Vagina (tissue), 2 donors: ENCODE data around the gene DSG2. TPM values are rescaled to one million over a fixed set of nuclear protein-coding genes. Genes with fewer than 3 reads are reported as not detected.
A peak's percentile ranks its signal among the peaks of the same experiment; 100 is the strongest.

Experiments
- DNase-seq, 2 donors: peaks; one replicate each; pipeline ENCODE4 v3.0.0-alpha.2; 2017; ENCODE audit errors: extremely low spot score in 2 of 2
- H3K27ac ChIP-seq: fragments of 200-600 bp; sonication (generic); one replicate; pipeline ENCODE4 v1.5.1; 2019
- H3K27me3 ChIP-seq: fragments of 200-600 bp; sonication (generic); one replicate; pipeline ENCODE4 v1.5.1; 2019
- H3K36me3 ChIP-seq, 2 donors: fragments of 200-600 bp; sonication (generic); one replicate each; pipeline ENCODE4 v1.5.1; 2017 to 2019
- H3K4me1 ChIP-seq: fragments of 200-600 bp; sonication (generic); one replicate; pipeline ENCODE4 v1.5.1; 2019
- H3K4me3 ChIP-seq, 2 donors: fragments of 200-600 bp; sonication (generic); 1 replicate in 1 of 2; 2 replicates in 1 of 2; pipeline ENCODE4 v1.5.1; 2016 to 2019
- H3K9me3 ChIP-seq: fragments of 200-600 bp; sonication (generic); one replicate; pipeline ENCODE4 v1.5.1; 2019
- POLR2A ChIP-seq, 2 donors: fragments of 450-650 bp; IDR thresholded peaks; one replicate each; pipeline ENCODE4 v1.6.1; 2017; ENCODE audit warnings: antibody characterized with exemption in 2 of 2, mild to moderate bottlenecking in 2 of 2, moderate library complexity in 2 of 2
- POLR2AphosphoS5 ChIP-seq, 2 donors: sonication (generic); formaldehyde crosslinking; IDR thresholded peaks; one replicate each; pipeline ENCODE4 v1.9.0; 2017; ENCODE audit warnings: antibody characterized with exemption in 2 of 2, mild to moderate bottlenecking in 2 of 2, low read depth in 1 of 2; ENCODE audit not compliant: insufficient read depth in 1 of 2
- intact Hi-C: fragments of 100-400 bp; cut with DNase I; formaldehyde crosslinking; loops from one replicate; pipeline ENCODE4 v1.15.1; 2023
- total RNA-seq: library from RNA; depleted of rRNA; stranded (reverse); fragments of >200 nt; gene quantifications from one replicate; pipeline ENCODE4 v1.2.3, GENCODE V29; 2016
- TF ChIP-seq, protein P1 (sequence below), 3 experiments: fragments of 450-650 bp in 2 of 3; fragments of 200-600 bp in 1 of 3; sonication (generic) in 1 of 3; IDR thresholded peaks; one replicate each; pipeline ENCODE4 v1.5.1; 2017 to 2019; ENCODE audit warnings: antibody characterized with exemption in 3 of 3, mild to moderate bottlenecking in 2 of 3, moderate library complexity in 2 of 3

Gene DSG2
- total RNA-seq, 1 donor from 2014 or later, result 11.8 TPM

DNA sequence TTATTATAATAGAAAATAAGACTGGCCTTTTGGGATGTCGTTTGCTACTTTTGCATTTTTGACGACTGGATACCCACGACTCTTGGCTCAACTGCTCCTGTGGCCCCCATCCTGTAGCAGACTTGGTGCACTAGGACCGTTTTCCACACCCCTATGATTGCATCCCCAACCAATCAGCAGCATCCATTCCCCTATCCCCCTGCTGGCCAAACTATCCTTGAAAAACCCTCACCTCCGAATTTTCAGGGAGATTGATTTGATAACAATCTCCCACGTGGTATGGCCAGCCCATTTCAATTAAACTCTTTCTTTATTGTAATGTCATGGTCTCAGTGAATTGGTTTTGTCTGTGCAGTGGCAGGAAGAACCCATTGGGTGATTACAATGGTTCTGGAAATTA is 55.8 kb downstream of the DSG2 start:
- intact Hi-C loops, result loop anchor here (10.0 kb wide), 1 partner anchor 171 kb away; no protein-coding TSS in a partner anchor
- Histone ChIP-seq H3K27me3 (no peaks in the 10 kb centered on the region), H3K4me3 (no peak overlapping the region), H3K9me3 (no peaks in the 10 kb centered on the region), H3K36me3 (no peaks in the 10 kb centered on the region), H3K4me1 (no peaks in the 10 kb centered on the region), H3K27ac (no peak overlapping the region)
- DNase-seq, result no peak
- TF ChIP-seq POLR2A (IDR thresholded peaks at IDR 0.05) (no peak), POLR2AphosphoS5 (IDR thresholded peaks at IDR 0.05; ENCODE audit: insufficient read depth in 1 of 2, low read depth in 1 of 2) (no peak)
- TF ChIP-seq, protein P1, sequence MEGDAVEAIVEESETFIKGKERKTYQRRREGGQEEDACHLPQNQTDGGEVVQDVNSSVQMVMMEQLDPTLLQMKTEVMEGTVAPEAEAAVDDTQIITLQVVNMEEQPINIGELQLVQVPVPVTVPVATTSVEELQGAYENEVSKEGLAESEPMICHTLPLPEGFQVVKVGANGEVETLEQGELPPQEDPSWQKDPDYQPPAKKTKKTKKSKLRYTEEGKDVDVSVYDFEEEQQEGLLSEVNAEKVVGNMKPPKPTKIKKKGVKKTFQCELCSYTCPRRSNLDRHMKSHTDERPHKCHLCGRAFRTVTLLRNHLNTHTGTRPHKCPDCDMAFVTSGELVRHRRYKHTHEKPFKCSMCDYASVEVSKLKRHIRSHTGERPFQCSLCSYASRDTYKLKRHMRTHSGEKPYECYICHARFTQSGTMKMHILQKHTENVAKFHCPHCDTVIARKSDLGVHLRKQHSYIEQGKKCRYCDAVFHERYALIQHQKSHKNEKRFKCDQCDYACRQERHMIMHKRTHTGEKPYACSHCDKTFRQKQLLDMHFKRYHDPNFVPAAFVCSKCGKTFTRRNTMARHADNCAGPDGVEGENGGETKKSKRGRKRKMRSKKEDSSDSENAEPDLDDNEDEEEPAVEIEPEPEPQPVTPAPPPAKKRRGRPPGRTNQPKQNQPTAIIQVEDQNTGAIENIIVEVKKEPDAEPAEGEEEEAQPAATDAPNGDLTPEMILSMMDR (IDR thresholded peaks at IDR 0.05), result no peak

DNA sequence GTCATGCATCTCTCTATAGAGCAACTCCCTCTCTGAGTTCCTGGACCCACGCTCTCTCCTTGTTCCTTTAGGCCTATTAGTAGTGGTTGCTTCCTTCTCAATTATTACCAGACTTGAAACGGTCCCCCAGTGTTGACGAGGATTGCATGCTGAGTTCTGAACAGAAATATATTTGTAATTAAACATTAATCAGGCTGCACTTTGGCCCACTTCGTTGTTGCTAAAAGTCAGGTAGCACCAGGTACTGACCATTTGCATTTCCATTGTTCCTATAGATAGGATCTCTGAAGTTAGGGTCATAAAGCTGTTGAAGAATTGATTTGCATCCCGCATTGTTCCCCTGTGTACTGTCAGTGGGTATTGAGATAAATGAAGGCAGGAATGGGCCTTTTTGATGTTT is 56.8 kb downstream of the DSG2 start:
- intact Hi-C loops, result loop anchor here (10.0 kb wide), 1 partner anchor 170 kb away; no protein-coding TSS in a partner anchor
- TF ChIP-seq, protein P1 (IDR thresholded peaks at IDR 0.05), result no peak
- TF ChIP-seq POLR2AphosphoS5 (IDR thresholded peaks at IDR 0.05; ENCODE audit: insufficient read depth in 1 of 2, low read depth in 1 of 2) (no peak), POLR2A (IDR thresholded peaks at IDR 0.05) (no peak)
- no peaks in the 10 kb centered on the region for H3K4me1 ChIP-seq
- H3K27me3 ChIP-seq, result no peaks in the 10 kb centered on the region
- no peaks in the 10 kb centered on the region for H3K9me3 ChIP-seq
- no peak for DNase-seq
- no peak overlapping the region for H3K4me3 ChIP-seq
- H3K27ac ChIP-seq, result no peak overlapping the region
- H3K36me3 ChIP-seq, result no peaks in the 10 kb centered on the region

DNA sequence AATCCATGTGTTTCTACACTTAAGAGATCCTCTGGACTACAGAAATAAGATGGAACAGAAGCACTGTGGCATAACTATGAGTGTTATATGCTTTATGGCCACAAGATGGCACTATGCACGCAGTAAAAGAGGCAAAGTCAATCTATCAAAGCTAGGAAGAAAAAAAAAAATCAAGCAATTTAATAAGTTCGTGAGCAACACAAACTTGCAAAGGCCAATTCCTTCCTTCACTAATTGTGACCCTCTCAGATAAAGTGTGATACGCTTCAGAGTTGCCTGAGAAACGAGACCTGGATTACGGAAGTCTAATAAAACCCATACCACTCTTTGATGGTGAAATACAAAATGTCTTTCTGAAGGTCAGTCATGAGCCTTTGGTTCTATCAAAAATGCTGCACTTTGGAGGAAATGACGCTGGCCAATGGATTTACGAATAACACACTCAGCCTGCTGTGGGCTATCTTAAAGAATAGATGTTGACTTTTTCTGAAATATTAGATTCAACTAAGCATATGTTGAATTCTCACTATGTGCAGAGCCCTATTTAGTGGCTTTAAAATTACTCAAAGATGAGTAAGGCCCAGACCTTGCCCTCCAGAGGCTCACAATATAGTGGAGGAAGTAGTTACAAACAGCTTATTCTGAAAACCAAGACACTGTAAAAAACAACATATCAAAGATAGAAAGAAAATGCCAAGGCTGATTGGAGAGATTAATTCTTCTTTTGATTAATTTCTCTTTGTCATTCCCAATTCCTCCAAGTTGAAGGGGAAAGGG is 58.2 kb downstream of the DSG2 start:
- no peaks in the 10 kb centered on the region for H3K4me1 ChIP-seq
- no peak overlapping the region for H3K27ac ChIP-seq
- no peaks in the 10 kb centered on the region for H3K27me3 ChIP-seq
- H3K9me3 ChIP-seq, result no peaks in the 10 kb centered on the region
- intact Hi-C loops, result loop anchor here (10.0 kb wide), 1 partner anchor 169 kb away; no protein-coding TSS in a partner anchor
- no peak for TF ChIP-seq POLR2A (IDR thresholded peaks at IDR 0.05)
- TF ChIP-seq, protein P1 (IDR thresholded peaks at IDR 0.05), result peak; percentile 73 to 79 (median 79)
- no peak for TF ChIP-seq POLR2AphosphoS5 (IDR thresholded peaks at IDR 0.05; ENCODE audit: insufficient read depth in 1 of 2, low read depth in 1 of 2)
- H3K4me3 ChIP-seq, result no peak overlapping the region
- no peak for DNase-seq
- H3K36me3 ChIP-seq, result no peaks in the 10 kb centered on the region

DNA sequence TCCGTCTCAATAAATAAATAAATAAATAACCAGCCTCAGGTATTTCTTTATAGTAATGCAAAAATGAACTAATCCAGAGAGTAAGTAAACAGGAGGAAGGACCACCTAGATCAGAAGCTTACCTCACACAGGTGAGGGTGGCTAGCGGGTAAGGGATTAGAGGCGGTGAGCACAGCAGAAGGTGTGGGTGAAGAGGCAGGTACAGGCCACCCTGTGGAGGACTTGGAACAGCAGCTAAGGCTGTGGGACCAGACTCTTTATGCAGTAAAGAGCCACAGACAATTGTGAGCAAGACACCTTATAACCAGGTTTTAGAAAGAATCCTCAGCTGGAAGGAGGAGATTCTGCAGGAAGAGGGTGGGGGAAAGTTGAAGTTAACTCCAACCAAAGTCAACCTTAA is 59.5 kb downstream of the DSG2 start:
- TF ChIP-seq, protein P1 (IDR thresholded peaks at IDR 0.05), result no peak
- TF ChIP-seq POLR2AphosphoS5 (IDR thresholded peaks at IDR 0.05; ENCODE audit: insufficient read depth in 1 of 2, low read depth in 1 of 2), result no peak
- TF ChIP-seq POLR2A (IDR thresholded peaks at IDR 0.05), result no peak
- H3K9me3 ChIP-seq, result no peaks in the 10 kb centered on the region
- no peaks in the 10 kb centered on the region for H3K27me3 ChIP-seq
- H3K4me3 ChIP-seq, result no peak overlapping the region
- H3K27ac ChIP-seq, result no peak overlapping the region
- H3K4me1 ChIP-seq, result no peaks in the 10 kb centered on the region
- no peak for DNase-seq
- intact Hi-C loops, result loop anchor here (10.0 kb wide), 1 partner anchor 167 kb away; no protein-coding TSS in a partner anchor
- H3K36me3 ChIP-seq, result no peaks in the 10 kb centered on the region

DNA sequence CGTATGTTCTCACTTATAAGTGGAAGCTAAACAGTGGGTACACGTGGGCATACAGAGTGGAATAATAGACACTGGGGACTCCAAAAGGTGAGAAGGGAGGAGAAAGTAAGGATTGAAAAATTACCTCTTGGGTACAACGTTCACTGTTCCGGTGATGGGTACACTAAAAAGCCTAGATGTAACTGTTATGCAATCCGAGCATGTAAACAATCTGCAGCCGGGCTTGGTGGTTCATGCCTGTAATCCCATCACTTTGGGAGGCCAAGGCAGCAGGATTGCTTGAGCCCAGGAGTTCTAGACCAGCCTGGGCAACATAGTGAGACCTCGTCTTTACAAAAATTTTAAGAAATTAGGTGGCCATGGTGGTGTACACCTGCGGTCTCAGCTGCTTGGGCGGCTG is 60.6 kb downstream of the DSG2 start:
- Histone ChIP-seq H3K4me3 (no peak overlapping the region), H3K27ac (no peak overlapping the region), H3K27me3 (no peaks in the 10 kb centered on the region), H3K9me3 (no peaks in the 10 kb centered on the region), H3K4me1 (no peaks in the 10 kb centered on the region), H3K36me3 (no peaks in the 10 kb centered on the region)
- DNase-seq, result no peak
- intact Hi-C loops, result loop anchor here (10.0 kb wide), 1 partner anchor 166 kb away; no protein-coding TSS in a partner anchor
- TF ChIP-seq, protein P1 (IDR thresholded peaks at IDR 0.05), result no peak
- no peak for TF ChIP-seq POLR2AphosphoS5 (IDR thresholded peaks at IDR 0.05; ENCODE audit: insufficient read depth in 1 of 2, low read depth in 1 of 2)
- TF ChIP-seq POLR2A (IDR thresholded peaks at IDR 0.05), result no peak
